GM12878 (cell line): Measurements from ENCODE around the gene TXNDC15. TPM values are rescaled to one million over a fixed set of nuclear protein-coding genes. Genes with fewer than 3 reads are reported as not detected.
"Not testable (repeated sequence)": the region's sequence is repeated elsewhere in the genome, so short reads cannot be mapped to it uniquely, and the experiment has no call there.

ENCODE experiments used
- ATAC-seq: fragments of 200-7000 bp; cut with Tn5 transposase; 3 replicates; pipeline ENCODE4 v1.9.1; 2020; ENCODE audit warnings: mild to moderate bottlenecking, moderate library complexity
- BruUV-seq: library from RNA; stranded (reverse); fragments of 400-500 nt; replicated peaks from 2 replicates; lab custom pipeline; 2021; lab: Mats Ljungman, UMichigan
- CTCF ChIA-PET: fragments of 300-600 bp; sonication (Branson Sonifier 250); formaldehyde crosslinking; extraction: SDS; loops from one replicate; lab custom pipeline; 2021; ENCODE audit warnings: inconsistent platforms; lab: Yijun Ruan, JAX
- POLR2A ChIA-PET: fragments of 350-600 bp; formaldehyde crosslinking; extraction: SDS; loops from one replicate; lab custom pipeline; 2021; ENCODE audit warnings: inconsistent platforms; lab: Charles Lee
- RAD21 ChIA-PET: fragments of 300-600 bp; sonication (Branson Sonifier 250); formaldehyde crosslinking; loops from one replicate; lab custom pipeline; 2023; ENCODE audit warnings: antibody characterized with exemption; ENCODE audit not compliant: unreplicated experiment; lab: Charles Lee
- SMC1A ChIA-PET: fragments of 300-600 bp; sonication (Branson Sonifier 250); formaldehyde crosslinking; loops from one replicate; lab custom pipeline; 2023; ENCODE audit not compliant: unreplicated experiment, uncharacterized antibody; lab: Charles Lee
- DNase-seq: peaks from one replicate; pipeline ENCODE4 v3.0.0-alpha.2; 2011; ENCODE audit warnings: low read depth, low spot score
- FAIRE-seq: peaks from 3 replicates; lab custom pipeline; 2011; peaks lifted over from hg19 to GRCh38; lab: Jason Lieb, UNC
- H2AFZ ChIP-seq: 2 replicates; pipeline ENCODE4 v1.6.0; 2011; ENCODE audit warnings: low read depth, low read length, control low read depth; ENCODE audit not compliant: control insufficient read depth
- H3K27ac ChIP-seq: 2 replicates; pipeline ENCODE4 v1.5.1; 2011; ENCODE audit warnings: control low read depth; ENCODE audit not compliant: control insufficient read depth, insufficient read depth
- H3K27me3 ChIP-seq, 2 experiments: replicated peaks in 1 of 2; 2 replicates each; pipeline versions ENCODE4 v1.6.0 to v1.6.1; 2011; ENCODE audit warnings: low read length in 1 of 2; ENCODE audit not compliant: control insufficient read depth in 2 of 2, insufficient read depth in 2 of 2
- H3K36me3 ChIP-seq, 2 experiments: 2 replicates each; pipeline ENCODE4 v1.5.1; 2011; ENCODE audit warnings: low read length in 1 of 2; ENCODE audit not compliant: control insufficient read depth in 2 of 2, insufficient read depth in 2 of 2
- H3K4me1 ChIP-seq: 2 replicates; pipeline ENCODE4 v1.6.1; 2011; ENCODE audit warnings: mild to moderate bottlenecking, low read length, moderate library complexity, mixed read lengths; ENCODE audit not compliant: control insufficient read depth, insufficient read depth
- H3K4me2 ChIP-seq: 2 replicates; pipeline ENCODE4 v1.6.0; 2011; ENCODE audit warnings: control low read depth; ENCODE audit not compliant: control insufficient read depth, insufficient read depth
- H3K4me3 ChIP-seq: fragments of 200-600 bp; sonication (generic); 2 replicates; pipeline ENCODE4 v1.5.1; 2016
- H3K79me2 ChIP-seq: 2 replicates; pipeline ENCODE4 v1.6.0; 2011; ENCODE audit warnings: low read length; ENCODE audit not compliant: control insufficient read depth, insufficient read depth
- H3K9ac ChIP-seq: 2 replicates; pipeline ENCODE4 v1.8.0; 2011; ENCODE audit warnings: low read length, control low read depth, mixed read lengths; ENCODE audit not compliant: control insufficient read depth, insufficient read depth
- H3K9me3 ChIP-seq: replicated peaks from 3 replicates; pipeline ENCODE4 v1.5.1; 2011; ENCODE audit warnings: mild to moderate bottlenecking, low read length; ENCODE audit not compliant: control insufficient read depth, insufficient read depth
- H4K20me1 ChIP-seq: 2 replicates; pipeline ENCODE4 v1.6.0; 2011; ENCODE audit not compliant: control insufficient read depth, insufficient read depth
- CBFB ChIP-seq: IDR thresholded peaks from 2 replicates; pipeline ENCODE4 v1.6.1; 2016; ENCODE audit warnings: antibody characterized with exemption, low read depth
- MEF2B ChIP-seq: fragments of 450-650 bp; IDR thresholded peaks from 2 replicates; pipeline ENCODE4 v1.6.1; 2018; ENCODE audit warnings: mild to moderate bottlenecking, moderate library complexity; ENCODE audit not compliant: partially characterized antibody, poor library complexity, severe bottlenecking
- NRF1 ChIP-seq: conservative IDR thresholded peaks from 2 replicates; pipeline ENCODE4 v1.6.1; 2011; ENCODE audit warnings: mild to moderate bottlenecking, low read depth, low read length, improper control_type of control experiment
- POLR2AphosphoS2 ChIP-seq: IDR thresholded peaks from 2 replicates; pipeline ENCODE4 v1.6.1; 2011; ENCODE audit warnings: low read depth, mild to moderate bottlenecking, low read length, improper control_type of control experiment, moderate library complexity
- RAD21 ChIP-seq: IDR thresholded peaks from 2 replicates; pipeline ENCODE4 v1.6.1; 2011; ENCODE audit warnings: mild to moderate bottlenecking, low read depth, low read length, moderate library complexity; ENCODE audit not compliant: insufficient read depth
- RUNX3 ChIP-seq: IDR thresholded peaks from 2 replicates; pipeline ENCODE4 v1.6.1; 2012; ENCODE audit warnings: low read length, inconsistent platforms
- SMARCA5 ChIP-seq: fragments of 450-650 bp; IDR thresholded peaks from 2 replicates; pipeline ENCODE4 v1.6.1; 2017; ENCODE audit warnings: mild to moderate bottlenecking
- STAT3 ChIP-seq: IDR thresholded peaks from 2 replicates; pipeline ENCODE4 v1.6.1; 2011; ENCODE audit warnings: low read depth, low read length, improper control_type of control experiment
- WGBS: methylation state at CpG from one replicate; pipeline ENCODE4 v1.1.6; 2016; ENCODE audit warnings: low lambda C conversion rate; ENCODE audit not compliant: insufficient replicate concordance, insufficient coverage; ENCODE audit errors: missing lambda C conversion rate; 5-methylcytosine and 5-hydroxymethylcytosine counted together
- in situ Hi-C: fragments of 300-500 bp; cut with MboI; formaldehyde crosslinking; loops from 9 replicates; pipeline ENCODE4 v1.14.3; 2018; ENCODE audit warnings: mixed read lengths
- intact Hi-C: fragments of 100-400 bp; cut with micrococcal nuclease; formaldehyde crosslinking; loops from one replicate; pipeline ENCODE4 v1.14.2; 2022; ENCODE audit not compliant: unreplicated experiment
- polyA plus RNA-seq, 11 experiments: library from polyadenylated mRNA; depleted of rRNA in 4 of 11; unstranded in 6 of 11; stranded (reverse) in 5 of 11; fragments of >200 nt; fragmentation: Nextera tagmentation in 4 of 11; fragmentation: Illumina TruSeq in 1 of 11; extraction: Ambion mirVana in 4 of 11; extraction: Trizol in 1 of 11; gene quantifications; 1 replicate in 1 of 11; 2 replicates in 10 of 11; pipeline versions ENCODE4 v1.2.1 to v1.2.3, GENCODE V29; 2011 to 2016; ENCODE audit warnings: inconsistent platforms in 2 of 11, missing spikeins in 2 of 11, low read depth in 1 of 11
- total RNA-seq, 4 experiments: library from RNA; depleted of rRNA in 3 of 4; stranded (reverse); fragments of >200 nt in 3 of 4; fragmentation: Illumina TruSeq in 1 of 4; extraction: Trizol in 1 of 4; gene quantifications; 2 replicates each; pipeline versions ENCODE4 v1.2.1 to v1.2.3, GENCODE V29; 2013 to 2021
- TF ChIP-seq, protein P1 (sequence below): fragments of 450-650 bp; conservative IDR thresholded peaks from 2 replicates; pipeline ENCODE4 v1.6.1; 2017; ENCODE audit warnings: mild to moderate bottlenecking, moderate library complexity
- TF ChIP-seq, protein P2 (sequence below): fragments of 450-650 bp; IDR thresholded peaks from 2 replicates; pipeline ENCODE4 v1.6.1; 2016; ENCODE audit warnings: mild to moderate bottlenecking
- TF ChIP-seq, protein P3 (sequence below), 3 experiments: IDR thresholded peaks in 2 of 3; conservative IDR thresholded peaks in 1 of 3; 2 replicates each; pipeline ENCODE4 v1.5.1; 2011; ENCODE audit warnings: low read depth in 3 of 3, low read length in 3 of 3, mild to moderate bottlenecking in 3 of 3, control low read depth in 2 of 3, moderate library complexity in 2 of 3, inconsistent platforms in 1 of 3, mixed read lengths in 1 of 3; ENCODE audit not compliant: control insufficient read depth in 2 of 3, insufficient read depth in 1 of 3; ENCODE audit errors: extremely low read depth in 1 of 3
- TF ChIP-seq, protein P4 (sequence below): fragments of 450-650 bp; IDR thresholded peaks from 2 replicates; pipeline ENCODE4 v1.6.1; 2018; ENCODE audit warnings: mild to moderate bottlenecking, low read depth, moderate library complexity; ENCODE audit not compliant: partially characterized antibody

Gene TXNDC15
- total and polyA plus RNA-seq, 10 of the 15 experiments (the other 5 are each of a cell fraction or from before 2014, with no cell fraction given), result 8.1 to 60.6 (median 38.1) TPM

DNA sequence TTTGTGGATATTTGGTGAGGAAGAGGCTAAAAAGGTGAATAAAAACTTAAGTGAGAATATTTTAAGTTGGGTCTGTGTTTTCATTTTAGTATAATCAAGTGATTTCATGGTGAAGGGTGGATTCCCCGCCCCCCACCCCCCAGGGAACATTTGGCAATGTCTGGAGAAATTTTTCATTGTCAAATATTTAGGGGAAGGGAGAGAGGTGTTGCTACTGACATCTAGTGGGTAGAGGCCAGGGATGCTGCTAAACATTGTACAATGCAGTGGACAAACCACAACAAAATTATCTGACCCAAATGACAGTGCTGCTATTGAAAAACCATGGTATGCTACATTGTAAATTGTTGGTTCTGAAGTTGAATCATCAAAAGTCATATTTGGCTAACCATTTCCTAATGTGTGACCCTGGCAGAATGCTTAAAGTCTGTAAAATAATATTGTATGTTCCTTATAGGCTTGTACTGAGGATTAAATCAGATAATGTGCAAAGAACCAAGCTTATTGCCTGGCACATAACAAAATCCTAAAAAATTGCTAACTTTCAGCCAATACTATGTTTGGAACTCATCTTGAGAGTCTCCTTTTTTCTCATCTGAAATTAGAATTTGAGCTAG, 22.8 kb upstream of the TXNDC15 start (continued):
- TF ChIP-seq NRF1, result no peak
- TF ChIP-seq RAD21, result peak; percentile 43
- peak; percentile 60 for TF ChIP-seq RUNX3
- TF ChIP-seq, protein P1, sequence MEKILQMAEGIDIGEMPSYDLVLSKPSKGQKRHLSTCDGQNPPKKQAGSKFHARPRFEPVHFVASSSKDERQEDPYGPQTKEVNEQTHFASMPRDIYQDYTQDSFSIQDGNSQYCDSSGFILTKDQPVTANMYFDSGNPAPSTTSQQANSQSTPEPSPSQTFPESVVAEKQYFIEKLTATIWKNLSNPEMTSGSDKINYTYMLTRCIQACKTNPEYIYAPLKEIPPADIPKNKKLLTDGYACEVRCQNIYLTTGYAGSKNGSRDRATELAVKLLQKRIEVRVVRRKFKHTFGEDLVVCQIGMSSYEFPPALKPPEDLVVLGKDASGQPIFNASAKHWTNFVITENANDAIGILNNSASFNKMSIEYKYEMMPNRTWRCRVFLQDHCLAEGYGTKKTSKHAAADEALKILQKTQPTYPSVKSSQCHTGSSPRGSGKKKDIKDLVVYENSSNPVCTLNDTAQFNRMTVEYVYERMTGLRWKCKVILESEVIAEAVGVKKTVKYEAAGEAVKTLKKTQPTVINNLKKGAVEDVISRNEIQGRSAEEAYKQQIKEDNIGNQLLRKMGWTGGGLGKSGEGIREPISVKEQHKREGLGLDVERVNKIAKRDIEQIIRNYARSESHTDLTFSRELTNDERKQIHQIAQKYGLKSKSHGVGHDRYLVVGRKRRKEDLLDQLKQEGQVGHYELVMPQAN, result no peak
- TF ChIP-seq, protein P2, sequence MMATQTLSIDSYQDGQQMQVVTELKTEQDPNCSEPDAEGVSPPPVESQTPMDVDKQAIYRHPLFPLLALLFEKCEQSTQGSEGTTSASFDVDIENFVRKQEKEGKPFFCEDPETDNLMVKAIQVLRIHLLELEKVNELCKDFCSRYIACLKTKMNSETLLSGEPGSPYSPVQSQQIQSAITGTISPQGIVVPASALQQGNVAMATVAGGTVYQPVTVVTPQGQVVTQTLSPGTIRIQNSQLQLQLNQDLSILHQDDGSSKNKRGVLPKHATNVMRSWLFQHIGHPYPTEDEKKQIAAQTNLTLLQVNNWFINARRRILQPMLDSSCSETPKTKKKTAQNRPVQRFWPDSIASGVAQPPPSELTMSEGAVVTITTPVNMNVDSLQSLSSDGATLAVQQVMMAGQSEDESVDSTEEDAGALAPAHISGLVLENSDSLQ, result peak; percentile 19; the same call in 1 of the 2 replicates
- TF ChIP-seq, protein P3, sequence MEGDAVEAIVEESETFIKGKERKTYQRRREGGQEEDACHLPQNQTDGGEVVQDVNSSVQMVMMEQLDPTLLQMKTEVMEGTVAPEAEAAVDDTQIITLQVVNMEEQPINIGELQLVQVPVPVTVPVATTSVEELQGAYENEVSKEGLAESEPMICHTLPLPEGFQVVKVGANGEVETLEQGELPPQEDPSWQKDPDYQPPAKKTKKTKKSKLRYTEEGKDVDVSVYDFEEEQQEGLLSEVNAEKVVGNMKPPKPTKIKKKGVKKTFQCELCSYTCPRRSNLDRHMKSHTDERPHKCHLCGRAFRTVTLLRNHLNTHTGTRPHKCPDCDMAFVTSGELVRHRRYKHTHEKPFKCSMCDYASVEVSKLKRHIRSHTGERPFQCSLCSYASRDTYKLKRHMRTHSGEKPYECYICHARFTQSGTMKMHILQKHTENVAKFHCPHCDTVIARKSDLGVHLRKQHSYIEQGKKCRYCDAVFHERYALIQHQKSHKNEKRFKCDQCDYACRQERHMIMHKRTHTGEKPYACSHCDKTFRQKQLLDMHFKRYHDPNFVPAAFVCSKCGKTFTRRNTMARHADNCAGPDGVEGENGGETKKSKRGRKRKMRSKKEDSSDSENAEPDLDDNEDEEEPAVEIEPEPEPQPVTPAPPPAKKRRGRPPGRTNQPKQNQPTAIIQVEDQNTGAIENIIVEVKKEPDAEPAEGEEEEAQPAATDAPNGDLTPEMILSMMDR (IDR thresholded peaks at IDR 0.05 in 2 of 3, conservative IDR thresholded peaks at IDR 0.05 in 1 of 3; ENCODE audit: control insufficient read depth in 2 of 3, extremely low read depth in 1 of 3, insufficient read depth in 1 of 3, low read depth in 3 of 3, low read length in 3 of 3), result peak; percentile 37 to 64 (median 59); a peak in 5 of 6 replicates
- peak; percentile 66 for TF ChIP-seq MEF2B
- TF ChIP-seq POLR2AphosphoS2, result no peak
- no peak for TF ChIP-seq STAT3
- TF ChIP-seq SMARCA5, result 0 out of 2 replicates have a peak, but pooled peaks have one; percentile 27
- TF ChIP-seq, protein P4, sequence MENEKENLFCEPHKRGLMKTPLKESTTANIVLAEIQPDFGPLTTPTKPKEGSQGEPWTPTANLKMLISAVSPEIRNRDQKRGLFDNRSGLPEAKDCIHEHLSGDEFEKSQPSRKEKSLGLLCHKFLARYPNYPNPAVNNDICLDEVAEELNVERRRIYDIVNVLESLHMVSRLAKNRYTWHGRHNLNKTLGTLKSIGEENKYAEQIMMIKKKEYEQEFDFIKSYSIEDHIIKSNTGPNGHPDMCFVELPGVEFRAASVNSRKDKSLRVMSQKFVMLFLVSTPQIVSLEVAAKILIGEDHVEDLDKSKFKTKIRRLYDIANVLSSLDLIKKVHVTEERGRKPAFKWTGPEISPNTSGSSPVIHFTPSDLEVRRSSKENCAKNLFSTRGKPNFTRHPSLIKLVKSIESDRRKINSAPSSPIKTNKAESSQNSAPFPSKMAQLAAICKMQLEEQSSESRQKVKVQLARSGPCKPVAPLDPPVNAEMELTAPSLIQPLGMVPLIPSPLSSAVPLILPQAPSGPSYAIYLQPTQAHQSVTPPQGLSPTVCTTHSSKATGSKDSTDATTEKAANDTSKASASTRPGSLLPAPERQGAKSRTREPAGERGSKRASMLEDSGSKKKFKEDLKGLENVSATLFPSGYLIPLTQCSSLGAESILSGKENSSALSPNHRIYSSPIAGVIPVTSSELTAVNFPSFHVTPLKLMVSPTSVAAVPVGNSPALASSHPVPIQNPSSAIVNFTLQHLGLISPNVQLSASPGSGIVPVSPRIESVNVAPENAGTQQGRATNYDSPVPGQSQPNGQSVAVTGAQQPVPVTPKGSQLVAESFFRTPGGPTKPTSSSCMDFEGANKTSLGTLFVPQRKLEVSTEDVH, result peak; percentile 19
- TF ChIP-seq CBFB, result peak; percentile 36; the same call in 1 of the 2 replicates

DNA sequence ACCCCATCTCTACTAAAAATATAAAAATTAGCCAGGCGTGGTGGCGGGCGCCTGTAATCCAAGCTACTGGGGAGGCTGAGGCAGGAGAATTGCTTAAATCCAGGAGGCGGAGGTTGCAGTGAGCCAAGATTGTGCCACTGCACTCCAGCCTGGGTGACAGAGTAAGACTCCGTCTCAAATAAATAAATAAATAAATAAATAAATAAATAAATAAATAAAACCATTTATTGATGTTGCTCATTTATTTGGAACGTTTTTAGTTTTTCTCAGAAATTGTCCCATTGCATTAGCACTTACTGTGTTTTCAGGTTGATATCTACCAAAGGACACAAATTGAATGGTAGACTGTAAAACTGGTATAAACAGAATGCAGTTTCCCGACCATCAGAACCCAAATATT, 17.7 kb upstream of the TXNDC15 start:
- H3K4me2 ChIP-seq, H3K79me2 ChIP-seq, H3K9ac ChIP-seq, ATAC-seq, SMC1A ChIA-PET, H4K20me1 ChIP-seq, CTCF ChIA-PET, in situ Hi-C loops, H3K4me1 ChIP-seq, H3K4me3 ChIP-seq, H3K9me3 ChIP-seq, POLR2A ChIA-PET, H2AFZ ChIP-seq, BruUV-seq, H3K27ac ChIP-seq, DNase-seq, intact Hi-C loops, FAIRE-seq, RAD21 ChIA-PET, H3K27me3 ChIP-seq: not testable (repeated sequence)
- 85% methylated on average over 7 of the region's 7 CpGs for WGBS
- H3K36me3 ChIP-seq, result peaks cover 2 to 14% of the 10 kb centered on the region in 2 experiments
